DOHH2 (cell line): ENCODE measurements around the gene STARD3.

Source experiments
- EZH2phosphoT487 ChIP-seq: fragments of 200-600 bp; sonication (generic); IDR thresholded peaks from 2 replicates; pipeline ENCODE4 v1.6.1; 2017; ENCODE audit warnings: borderline replicate concordance, mild to moderate bottlenecking, antibody characterized with exemption, low read length, moderate library complexity, mixed read lengths
- TF ChIP-seq, protein P1 (sequence below): fragments of 200-600 bp; sonication (generic); IDR thresholded peaks from one replicate; pipeline ENCODE4 v1.5.1; 2014; ENCODE audit warnings: antibody characterized with exemption, mild to moderate bottlenecking, low read depth, low read length; ENCODE audit not compliant: poor library complexity, severe bottlenecking

DNA sequence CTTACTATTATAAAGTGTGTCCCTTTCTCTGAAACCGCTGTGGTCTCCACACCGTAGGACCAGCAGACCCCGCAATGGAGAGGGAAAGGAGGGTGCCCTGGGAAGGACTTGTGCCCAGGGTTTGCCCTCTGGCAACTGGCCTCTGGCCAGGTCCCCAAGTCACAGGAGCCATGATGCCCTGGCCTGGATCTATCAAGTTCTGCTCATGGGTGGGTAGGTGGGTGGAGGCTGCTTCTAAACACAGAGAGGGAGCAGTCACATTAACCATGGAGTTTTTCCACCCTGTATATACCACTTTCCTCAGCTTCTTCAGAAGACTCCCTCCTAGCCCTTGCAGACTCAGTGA, 19.9 kb upstream of the STARD3 start:
- TF ChIP-seq, protein P1, sequence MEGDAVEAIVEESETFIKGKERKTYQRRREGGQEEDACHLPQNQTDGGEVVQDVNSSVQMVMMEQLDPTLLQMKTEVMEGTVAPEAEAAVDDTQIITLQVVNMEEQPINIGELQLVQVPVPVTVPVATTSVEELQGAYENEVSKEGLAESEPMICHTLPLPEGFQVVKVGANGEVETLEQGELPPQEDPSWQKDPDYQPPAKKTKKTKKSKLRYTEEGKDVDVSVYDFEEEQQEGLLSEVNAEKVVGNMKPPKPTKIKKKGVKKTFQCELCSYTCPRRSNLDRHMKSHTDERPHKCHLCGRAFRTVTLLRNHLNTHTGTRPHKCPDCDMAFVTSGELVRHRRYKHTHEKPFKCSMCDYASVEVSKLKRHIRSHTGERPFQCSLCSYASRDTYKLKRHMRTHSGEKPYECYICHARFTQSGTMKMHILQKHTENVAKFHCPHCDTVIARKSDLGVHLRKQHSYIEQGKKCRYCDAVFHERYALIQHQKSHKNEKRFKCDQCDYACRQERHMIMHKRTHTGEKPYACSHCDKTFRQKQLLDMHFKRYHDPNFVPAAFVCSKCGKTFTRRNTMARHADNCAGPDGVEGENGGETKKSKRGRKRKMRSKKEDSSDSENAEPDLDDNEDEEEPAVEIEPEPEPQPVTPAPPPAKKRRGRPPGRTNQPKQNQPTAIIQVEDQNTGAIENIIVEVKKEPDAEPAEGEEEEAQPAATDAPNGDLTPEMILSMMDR: no peak
- no peak for TF ChIP-seq EZH2phosphoT487
